HS-5 (cell line): Measurements from ENCODE around the gene SLC35E4.
"Not testable (repeated sequence)": the region's sequence is repeated elsewhere in the genome, so short reads cannot be mapped to it uniquely, and the experiment has no call there.

Source experiments
- DNase-seq: peaks from one replicate; pipeline ENCODE4 v3.0.0-alpha.2; 2012; ENCODE audit warnings: low read depth

SLC35E4 gene

DNA sequence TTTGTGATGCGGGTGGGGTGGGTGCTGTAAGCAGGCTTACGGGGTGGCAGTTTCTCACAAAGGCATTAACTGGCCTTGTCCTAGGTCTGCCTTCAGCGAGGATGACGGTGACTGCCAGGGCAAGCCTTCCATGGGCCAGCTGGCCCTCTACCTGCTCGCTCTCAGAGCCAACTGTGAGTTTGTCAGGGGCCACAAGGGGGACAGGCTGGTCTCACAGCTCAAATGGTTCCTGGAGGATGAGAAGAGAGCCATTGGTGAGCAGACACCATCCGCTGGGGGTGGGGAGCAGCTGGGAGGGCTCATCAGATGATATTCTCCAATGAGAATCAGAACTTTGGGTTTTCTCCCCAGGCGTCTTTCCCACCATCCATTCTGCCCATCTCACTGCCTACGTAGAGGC lies 22.8 kb upstream of the SLC35E4 start:
- no peak for DNase-seq

DNA sequence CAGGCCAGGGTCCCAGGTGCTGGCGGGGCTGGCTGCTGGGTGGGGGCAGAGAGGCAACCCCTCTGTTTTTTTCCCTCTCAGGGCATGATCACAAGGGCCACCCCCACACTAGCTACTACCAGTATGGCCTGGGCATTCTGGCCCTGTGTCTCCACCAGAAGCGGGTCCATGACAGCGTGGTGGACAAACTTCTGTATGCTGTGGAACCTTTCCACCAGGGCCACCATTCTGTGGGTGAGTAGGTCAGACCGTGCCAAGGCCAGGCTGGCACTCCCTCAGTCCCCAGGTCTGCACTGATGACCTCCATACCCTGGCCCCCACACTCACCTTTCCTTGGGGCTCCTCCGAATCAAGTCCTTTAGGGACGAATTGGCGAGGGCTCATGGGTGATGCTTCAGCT lies 21.3 kb upstream of the SLC35E4 start:
- no peak for DNase-seq

DNA sequence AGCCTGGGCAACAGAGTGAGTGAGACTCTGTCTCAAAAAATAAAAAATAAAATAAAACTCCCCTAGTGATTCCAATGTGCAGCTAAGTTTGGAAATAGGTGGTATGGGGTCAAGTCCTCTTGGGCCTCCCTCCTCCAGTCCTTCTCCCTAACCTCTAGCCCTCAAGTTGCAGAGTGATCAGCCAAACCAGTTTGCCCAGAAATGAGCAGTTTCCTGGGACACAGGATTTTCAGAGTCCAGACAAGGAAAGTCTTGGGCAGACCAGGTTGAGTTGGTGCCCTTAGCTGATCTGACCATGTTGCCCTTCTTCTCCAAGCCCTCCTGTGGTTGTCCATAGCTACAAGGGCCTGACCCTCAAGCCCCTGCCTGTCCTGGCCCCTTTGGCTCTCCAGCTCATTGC lies 20.7 kb upstream of the SLC35E4 start:
- no peak for DNase-seq

DNA sequence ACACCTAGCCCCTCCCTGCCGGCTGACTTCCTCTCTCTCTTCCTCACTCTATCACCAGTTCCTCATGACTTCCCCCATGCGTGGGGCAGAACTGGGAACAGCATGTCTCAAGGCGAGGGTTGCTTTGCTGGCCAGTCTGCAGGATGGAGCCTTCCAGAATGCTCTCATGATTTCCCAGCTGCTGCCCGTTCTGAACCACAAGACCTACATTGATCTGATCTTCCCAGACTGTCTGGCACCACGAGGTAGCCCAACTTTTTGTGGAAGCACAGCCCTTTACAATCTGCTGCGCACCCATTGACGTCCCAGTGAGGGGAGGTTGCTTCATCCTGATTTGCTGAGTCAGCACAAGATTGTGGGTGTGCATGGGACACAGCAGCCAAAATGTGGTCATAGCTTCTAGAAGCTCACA lies 20.0 kb upstream of the SLC35E4 start:
- DNase-seq: no peak

DNA sequence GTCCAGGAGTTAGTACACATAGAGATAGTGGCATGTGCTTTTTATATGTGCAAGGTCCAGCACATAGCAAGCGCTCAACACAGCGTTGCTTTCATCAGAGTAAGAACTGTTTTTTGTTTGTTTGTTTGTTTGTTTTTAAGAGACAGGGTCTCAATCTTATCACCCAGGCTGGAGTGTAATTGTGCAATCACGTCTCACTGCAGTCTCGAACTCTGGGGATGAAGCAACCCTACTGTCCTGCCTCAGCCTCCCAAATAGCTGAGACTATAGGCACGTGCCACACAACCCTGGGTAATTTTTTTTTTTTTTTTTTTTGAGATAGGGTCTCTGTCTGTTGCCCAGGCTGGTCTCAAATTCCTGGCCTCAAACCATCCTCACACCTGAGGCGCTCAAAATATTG lies 17.8 kb upstream of the SLC35E4 start:
- DNase-seq: no peak

DNA sequence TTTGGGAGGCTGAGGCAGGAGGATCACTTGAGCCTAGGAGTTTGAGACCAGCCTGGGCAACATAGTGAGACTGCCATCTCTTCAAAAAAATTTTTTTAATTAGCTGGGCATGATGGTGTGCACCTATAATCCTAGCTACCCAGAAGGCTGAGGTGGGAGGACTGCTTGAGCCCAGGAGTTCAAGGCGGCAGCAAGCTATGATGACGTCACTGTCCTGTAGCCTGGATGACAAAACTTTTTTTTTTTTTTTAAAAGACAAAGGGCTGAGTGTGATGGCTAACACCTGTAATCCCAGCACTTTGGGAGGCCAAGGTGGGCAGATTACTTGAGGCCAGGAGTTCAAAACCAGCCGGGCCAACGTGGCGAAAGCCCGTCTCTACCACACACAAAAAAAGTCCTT lies 15.7 kb upstream of the SLC35E4 start:
- not testable (repeated sequence) for DNase-seq

DNA sequence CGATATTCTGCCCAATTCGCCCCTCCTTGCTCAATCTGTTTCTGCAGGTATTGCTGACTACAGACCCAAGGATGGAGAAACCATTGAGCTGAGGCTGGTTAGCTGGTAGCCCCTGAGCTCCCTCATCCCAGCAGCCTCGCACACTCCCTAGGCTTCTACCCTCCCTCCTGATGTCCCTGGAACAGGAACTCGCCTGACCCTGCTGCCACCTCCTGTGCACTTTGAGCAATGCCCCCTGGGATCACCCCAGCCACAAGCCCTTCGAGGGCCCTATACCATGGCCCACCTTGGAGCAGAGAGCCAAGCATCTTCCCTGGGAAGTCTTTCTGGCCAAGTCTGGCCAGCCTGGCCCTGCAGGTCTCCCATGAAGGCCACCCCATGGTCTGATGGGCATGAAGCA lies 9.2 kb upstream of the SLC35E4 start:
- no peak for DNase-seq

DNA sequence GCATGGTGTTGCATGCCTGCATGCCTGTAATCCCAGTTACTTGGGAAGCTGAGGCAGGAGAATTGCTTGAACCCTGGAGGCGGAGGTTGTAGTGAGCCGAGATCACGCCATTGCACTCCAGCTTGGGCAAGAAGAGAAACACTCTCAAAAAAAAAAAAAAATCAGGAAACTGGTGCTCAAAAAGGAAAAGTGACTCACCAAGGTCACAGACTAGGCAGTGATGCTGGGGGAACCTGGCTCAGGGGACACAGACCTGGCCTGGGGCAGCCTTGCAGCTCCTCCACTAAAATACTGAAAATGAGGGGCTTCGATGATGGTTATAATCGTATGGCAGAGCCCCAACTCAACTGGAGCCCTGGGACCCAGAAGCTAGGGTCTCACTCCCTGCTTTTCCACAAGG lies 8.1 kb upstream of the SLC35E4 start:
- DNase-seq: no peak

DNA sequence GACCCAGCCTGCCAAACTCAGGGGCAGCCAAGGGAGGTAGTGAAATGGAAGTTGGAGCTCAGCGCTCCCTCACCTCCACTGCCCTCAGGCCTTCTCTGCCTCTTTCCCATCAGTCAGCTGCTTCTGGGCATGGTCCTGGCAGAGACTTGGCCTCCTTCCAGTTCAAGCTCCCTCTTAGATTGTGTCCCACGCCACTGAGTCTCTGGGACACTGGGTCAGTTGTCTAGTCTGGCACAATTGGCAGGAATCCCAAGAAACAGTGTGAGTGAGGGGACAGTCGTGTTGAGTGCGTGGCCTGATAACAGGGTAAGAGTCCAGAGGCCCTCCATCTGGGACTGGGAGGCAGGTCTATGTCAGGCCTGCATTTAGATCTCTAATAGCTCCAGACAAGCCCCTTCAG lies 7.1 kb upstream of the SLC35E4 start:
- DNase-seq: no peak

DNA sequence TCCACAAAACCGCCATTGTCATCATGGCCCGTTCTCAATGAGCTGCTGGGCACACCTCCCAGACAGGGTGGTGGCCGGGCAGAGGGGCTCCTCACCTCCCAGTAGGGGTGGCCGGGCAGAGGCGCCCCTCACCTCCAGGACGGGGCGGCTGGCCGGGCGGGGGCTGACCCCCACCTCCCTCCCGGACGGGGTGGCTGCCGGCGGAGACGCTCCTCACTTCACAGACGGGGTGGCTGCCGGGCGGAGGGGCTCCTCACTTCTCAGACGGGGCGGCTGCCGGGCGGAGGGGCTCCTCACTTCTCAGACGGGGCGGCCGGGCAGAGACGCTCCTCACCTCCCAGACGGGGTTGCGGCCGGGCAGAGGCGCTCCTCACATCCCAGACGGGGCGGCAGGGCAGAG lies 4.1 kb upstream of the SLC35E4 start:
- DNase-seq: not testable (repeated sequence)

DNA sequence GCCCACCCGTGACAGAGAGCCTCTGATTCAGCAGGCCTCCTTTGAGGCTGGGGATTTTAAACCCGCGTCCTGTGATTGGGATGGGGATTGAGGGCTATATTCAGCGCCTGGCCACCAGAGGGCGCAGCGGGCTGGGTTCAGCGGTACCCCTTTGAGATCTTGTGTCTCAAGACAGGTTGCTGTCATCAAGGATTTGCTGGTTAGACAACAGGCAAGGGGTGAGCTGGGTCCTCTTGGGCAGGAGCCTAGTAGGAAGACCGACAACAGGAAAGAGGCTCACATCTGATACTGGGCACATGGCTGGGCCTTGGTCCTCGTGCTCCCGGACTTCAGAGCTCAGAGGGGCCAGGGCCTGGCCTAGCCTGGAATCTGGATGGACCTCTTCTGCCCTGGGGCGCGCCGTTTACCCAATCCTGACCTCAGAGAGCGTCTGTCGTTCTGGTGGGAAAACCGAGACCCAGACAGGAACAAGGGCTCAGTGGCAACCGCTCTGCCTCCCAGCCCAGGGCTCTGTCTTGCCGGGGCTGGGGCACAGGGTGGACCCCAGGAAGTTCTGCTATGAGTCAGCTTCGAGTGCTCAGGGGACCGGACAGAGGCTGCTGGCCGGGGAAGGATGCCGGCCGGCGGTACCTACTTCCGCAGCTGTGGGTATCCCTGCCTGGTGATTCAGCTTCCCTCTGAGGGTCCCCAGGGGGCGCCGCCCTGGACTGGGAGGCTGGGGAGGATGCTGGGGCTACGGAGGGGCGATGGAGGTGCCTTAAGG lies 929 bp upstream of the SLC35E4 start:
- peak; percentile 72 for DNase-seq

DNA sequence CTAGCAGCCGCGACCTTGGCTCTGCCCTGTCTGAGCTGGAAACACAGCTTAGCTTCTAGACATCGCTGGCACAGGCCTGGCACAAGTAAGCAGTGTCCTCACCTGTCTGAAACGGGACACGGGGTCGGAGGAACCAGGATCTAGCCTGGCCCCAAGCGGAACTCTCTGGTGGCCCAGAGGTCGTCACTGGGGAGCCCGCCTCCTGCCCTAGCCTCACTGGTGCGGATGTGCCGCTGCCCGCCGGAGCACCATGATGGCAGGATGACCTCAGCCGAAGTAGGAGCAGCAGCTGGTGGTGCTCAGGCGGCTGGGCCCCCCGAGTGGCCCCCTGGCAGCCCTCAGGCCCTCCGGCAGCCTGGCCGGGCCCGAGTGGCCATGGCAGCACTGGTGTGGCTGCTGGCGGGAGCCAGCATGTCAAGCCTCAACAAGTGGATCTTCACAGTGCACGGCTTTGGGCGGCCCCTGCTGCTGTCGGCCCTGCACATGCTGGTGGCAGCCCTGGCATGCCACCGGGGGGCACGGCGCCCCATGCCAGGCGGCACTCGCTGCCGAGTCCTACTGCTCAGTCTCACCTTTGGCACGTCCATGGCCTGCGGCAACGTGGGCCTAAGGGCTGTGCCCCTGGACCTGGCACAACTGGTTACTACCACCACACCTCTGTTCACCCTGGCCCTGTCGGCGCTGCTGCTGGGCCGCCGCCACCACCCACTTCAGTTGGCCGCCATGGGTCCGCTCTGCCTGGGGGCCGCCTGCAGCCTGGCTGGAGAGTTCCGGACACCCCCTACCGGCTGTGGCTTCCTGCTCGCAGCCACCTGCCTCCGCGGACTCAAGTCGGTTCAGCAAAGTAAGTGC lies 871 bp downstream of the SLC35E4 start:
- DNase-seq: no peak

DNA sequence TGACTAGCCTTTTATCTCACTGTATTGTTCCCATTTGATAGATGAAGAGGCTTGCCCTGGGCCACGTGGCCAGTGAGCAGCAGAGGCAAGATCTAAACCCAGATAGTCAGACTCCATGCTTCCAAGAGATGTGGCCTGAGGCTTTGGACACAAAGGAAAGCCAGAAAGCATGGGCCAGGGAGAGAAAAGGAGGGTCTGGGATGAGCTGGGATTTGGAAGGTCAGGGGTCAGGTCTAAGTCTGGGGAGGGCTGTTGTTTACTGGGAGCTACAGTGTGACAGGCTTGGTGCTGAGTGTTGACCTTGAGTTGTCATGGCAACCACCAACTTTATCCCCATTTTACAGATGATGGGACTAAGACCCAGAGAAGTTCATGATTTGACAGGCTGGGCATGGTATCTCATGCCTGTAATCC lies 2.1 kb downstream of the SLC35E4 start:
- DNase-seq: no peak

DNA sequence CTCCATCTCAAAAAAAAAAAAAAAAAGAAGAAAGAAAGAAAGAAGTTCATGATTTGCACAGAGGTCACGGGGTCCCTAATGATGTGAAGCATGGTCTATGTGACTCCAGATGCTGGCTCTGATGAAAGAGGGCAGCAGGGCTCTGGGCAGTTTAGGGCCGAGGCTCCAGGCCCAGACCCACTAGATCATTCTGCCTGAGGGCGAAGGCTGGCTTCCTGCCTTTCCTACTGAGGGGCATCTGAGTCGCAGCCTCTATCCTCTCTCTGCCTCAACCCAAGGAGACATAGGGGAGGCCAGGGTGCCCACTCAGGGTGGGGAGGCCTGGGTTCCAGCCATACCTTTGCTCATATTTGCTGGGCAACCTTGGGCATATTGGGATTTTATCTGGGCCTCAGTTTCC lies 4.8 kb downstream of the SLC35E4 start:
- no peak for DNase-seq

DNA sequence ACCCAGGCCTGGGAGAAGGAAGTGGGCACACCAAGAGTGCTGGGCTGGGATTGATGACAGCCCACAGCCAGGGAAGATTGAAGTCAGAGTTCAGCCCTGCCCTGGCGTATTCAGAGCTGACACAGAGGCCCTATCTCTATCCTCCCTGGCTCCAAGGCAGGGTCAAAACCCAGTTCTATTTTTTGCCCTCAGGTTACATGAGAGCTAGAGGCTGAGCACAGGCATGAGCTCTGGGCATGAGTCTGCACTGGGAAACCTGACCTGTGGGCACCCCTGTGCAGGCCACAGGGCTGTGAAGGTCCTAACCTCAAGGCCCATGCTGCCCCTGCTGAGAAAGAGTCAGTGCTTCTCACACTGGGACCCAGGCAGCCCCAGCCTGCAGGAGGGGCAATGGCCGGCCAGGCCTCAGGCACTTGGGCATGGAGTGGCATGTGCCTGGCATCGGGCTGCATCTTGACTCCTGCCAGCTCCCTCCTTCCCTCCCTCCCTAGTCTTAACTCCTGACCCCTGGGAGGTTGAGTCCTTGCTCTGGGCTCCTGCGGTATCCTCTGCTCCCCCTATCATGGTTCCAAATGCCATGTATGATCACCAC lies 5.4 kb downstream of the SLC35E4 start:
- no peak for DNase-seq

DNA sequence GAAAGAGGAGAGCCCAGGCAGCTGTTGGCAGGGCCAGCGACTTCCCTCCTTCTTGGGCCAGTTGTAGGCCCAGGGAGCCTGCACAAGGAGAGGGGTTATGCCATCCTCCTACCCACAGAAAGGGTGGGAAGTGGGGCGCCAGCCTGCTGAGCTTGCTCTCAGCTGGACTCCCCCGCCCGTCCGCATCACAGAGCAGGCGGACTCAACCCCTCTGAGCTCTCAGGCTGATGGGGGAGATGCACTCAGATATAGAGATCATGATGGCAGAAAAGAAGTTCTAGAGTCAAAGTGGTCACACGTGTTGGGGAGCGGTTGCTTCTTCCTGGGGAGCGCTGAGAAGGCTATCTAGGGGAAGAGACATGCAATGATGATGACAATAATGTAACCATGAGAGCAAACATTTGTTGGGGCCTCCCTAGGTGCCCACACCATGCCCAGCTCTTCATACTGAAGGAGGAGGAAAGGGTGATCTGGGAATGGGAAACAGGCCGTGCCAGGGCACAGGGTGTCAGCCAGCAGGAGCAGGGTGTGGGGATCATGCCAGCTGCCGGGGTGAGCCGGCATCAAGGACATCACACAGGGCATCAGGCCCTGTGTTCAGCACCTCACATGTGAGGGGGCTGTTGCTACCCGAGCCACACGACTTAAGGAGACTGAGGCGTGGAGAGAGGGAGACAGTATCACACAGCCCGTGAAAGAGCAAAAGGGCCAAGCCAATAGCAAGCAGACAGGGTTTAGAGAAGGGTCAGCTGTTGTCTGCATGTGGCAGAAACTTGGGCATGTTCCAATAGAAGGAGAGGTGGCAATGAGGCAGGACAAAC lies 7.7 kb downstream of the SLC35E4 start:
- no peak for DNase-seq

DNA sequence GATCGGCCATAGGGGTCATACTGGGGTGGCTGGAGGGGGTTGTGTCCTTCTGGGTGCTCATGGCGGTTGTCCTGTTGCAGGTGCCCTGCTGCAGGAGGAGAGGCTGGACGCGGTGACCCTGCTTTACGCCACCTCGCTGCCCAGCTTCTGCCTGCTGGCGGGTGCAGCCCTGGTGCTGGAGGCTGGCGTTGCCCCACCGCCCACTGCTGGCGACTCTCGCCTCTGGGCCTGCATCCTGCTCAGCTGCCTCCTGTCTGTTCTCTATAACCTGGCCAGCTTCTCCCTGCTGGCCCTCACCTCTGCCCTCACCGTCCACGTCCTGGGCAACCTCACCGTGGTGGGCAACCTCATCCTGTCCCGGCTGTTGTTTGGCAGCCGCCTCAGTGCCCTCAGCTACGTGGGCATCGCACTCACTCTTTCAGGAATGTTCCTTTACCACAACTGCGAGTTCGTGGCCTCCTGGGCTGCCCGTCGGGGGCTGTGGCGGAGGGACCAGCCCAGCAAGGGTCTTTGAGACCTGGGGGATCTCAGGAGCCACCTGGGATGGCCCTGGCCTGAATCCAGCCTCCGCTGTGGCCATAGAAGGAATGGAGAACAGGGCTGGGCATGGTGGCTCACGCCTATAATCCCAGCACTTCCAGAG lies 11.1 kb downstream of the SLC35E4 start:
- no peak for DNase-seq

DNA sequence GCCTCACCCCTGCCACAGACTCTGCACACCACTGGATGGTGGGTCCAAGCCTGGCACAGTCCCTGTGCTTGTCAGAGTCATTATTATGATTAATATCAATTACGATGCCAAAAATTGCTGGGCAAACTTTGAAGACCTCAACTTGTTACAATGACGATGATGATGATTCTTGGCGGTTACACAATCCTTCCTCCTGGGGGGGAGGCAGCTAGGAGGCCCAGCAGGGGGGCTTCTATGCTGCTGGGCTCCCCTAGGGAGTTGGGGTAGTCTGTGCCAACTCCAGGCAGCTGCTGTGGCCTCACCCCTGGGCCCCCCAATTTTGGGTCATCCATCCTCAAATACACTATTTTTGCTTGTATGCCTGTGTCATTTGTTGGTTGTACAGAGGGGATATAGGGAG lies 12.0 kb downstream of the SLC35E4 start:
- DNase-seq: no peak

DNA sequence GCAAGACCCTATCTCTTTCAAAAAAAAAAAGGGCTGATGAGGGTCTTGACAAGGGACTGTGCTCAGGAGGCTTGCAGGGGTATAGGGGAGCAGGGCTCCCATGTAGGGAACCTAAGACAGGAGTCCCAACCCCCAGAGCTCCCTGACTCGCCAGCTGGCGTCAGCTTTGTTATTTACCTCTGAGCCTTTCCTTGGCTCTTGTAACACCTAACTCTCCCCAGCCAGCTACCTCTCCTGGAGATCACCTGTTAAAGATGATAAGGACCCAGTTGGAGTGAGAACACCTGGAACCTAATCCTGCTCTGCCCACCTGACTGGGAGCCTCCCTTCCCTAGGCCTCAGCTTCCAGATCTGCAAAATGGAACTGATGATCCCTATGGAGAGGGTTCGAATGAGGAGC lies 13.2 kb downstream of the SLC35E4 start:
- no peak for DNase-seq

DNA sequence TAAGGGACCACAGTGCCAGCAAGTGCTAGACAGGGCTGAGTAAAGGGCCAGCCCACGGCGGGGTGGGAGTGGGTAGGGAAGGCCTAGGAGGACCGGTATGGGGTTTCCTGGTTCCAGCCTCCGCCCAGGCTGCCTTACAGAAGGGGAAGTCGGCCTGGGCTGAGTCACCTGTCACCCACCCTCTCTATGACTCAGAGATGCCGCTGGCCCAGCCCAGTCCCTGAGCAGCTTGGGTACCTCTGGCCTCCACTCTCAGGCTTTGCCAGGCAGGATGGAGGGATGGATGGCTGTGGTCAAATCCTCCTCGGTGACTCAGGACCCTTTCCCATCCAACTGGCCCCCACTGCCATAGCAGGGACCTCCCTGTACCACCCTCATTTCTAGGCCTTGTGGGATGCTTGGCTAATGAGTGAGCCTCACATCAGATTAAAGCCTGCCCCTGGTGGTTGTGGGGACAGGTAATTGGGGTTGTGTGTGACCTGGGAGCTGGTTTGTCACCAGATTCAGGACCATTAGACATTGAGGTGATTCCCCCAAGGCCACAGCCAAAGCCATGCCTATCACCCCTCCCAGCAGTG lies 13.9 kb downstream of the SLC35E4 start:
- peak; percentile 83 for DNase-seq

DNA sequence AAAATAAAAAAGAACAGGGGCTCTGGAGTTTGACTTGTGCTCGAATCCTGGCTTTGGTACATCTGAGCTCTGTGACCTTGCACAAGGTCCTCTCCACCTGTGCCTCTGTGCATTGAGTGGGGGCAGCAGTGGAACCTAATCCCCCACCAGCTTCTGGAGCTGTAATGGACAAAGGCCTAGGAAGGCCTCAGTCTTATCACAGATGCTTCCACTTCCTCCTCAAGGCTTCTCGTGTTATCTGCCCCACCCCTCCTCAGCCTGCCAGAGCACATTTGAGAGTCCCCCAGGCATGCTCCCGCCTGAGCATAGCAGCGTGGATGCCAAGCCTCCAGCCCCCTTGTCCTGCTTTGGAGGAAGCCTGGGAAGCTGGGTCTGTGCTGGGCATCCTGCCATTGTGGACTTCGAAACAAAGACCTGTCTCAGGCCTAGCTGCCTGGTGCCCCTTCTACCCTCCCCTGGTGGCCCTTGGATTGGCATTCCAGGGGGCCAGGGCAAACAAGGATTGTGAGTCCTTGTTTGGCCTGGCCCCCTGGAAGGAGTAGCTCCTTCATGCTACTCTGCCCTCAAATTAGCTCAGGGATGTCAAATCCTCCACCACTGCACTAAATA lies 15.0 kb downstream of the SLC35E4 start:
- DNase-seq: no peak
